Measurements from ENCODE around the gene FXYD3.

FXYD3 gene

GRCh38 chr19:35079826-35080225 is 35.8 kb upstream of the FXYD3 start:
- TF ChIP-seq CTCF (IDR thresholded peaks at IDR 0.05; ENCODE audit: poor library complexity, severe bottlenecking), result no peak
- Histone ChIP-seq H3K27me3 (ENCODE audit: insufficient read depth, poor library complexity, severe bottlenecking) (no peaks in the 10 kb centered on the region), H3K4me1 (ENCODE audit: insufficient read depth, poor library complexity, severe bottlenecking) (no peaks in the 10 kb centered on the region), H3K36me3 (ENCODE audit: low read depth) (no peaks in the 10 kb centered on the region), H3K4me3 (ENCODE audit: severe bottlenecking) (no peak overlapping the region), H3K9me3 (ENCODE audit: severe bottlenecking) (no peaks in the 10 kb centered on the region), H3K27ac (ENCODE audit: poor library complexity, severe bottlenecking) (no peak overlapping the region)
- DNase-seq (ENCODE audit: low spot score), result no peak
- ATAC-seq (ENCODE audit: low read depth), result no peak

- Histone ChIP-seq H3K9me3 (ENCODE audit: severe bottlenecking) (no peaks in the 10 kb centered on the region), H3K27me3 (ENCODE audit: insufficient read depth, poor library complexity, severe bottlenecking) (no peaks in the 10 kb centered on the region), H3K36me3 (ENCODE audit: low read depth) (no peaks in the 10 kb centered on the region), H3K4me1 (ENCODE audit: insufficient read depth, poor library complexity, severe bottlenecking) (no peaks in the 10 kb centered on the region), H3K4me3 (ENCODE audit: severe bottlenecking) (no peak overlapping the region), H3K27ac (ENCODE audit: poor library complexity, severe bottlenecking) (no peak overlapping the region)
- DNase-seq (ENCODE audit: low spot score) (no peak), ATAC-seq (ENCODE audit: low read depth) (no peak)
- TF ChIP-seq CTCF (IDR thresholded peaks at IDR 0.05; ENCODE audit: poor library complexity, severe bottlenecking), result no peak
Observed at GRCh38 chr19:35080613-35081170, 34.9 kb upstream of the FXYD3 start.

- Histone ChIP-seq H3K36me3 (ENCODE audit: low read depth) (no peaks in the 10 kb centered on the region), H3K9me3 (ENCODE audit: severe bottlenecking) (no peaks in the 10 kb centered on the region), H3K4me1 (ENCODE audit: insufficient read depth, poor library complexity, severe bottlenecking) (no peaks in the 10 kb centered on the region), H3K27ac (ENCODE audit: poor library complexity, severe bottlenecking) (no peak overlapping the region), H3K4me3 (ENCODE audit: severe bottlenecking) (no peak overlapping the region), H3K27me3 (ENCODE audit: insufficient read depth, poor library complexity, severe bottlenecking) (no peaks in the 10 kb centered on the region)
- DNase-seq (ENCODE audit: low spot score), result no peak
- TF ChIP-seq CTCF (IDR thresholded peaks at IDR 0.05; ENCODE audit: poor library complexity, severe bottlenecking), result no peak
- no peak for ATAC-seq (ENCODE audit: low read depth)
Observed at GRCh38 chr19:35081201-35081600, 34.4 kb upstream of the FXYD3 start.

GRCh38 chr19:35083691-35084508 is 31.7 kb upstream of the FXYD3 start:
- no peak for DNase-seq (ENCODE audit: low spot score)
- no peaks in the 10 kb centered on the region for H3K9me3 ChIP-seq (ENCODE audit: severe bottlenecking)
- no peak for ATAC-seq (ENCODE audit: low read depth)
- no peaks in the 10 kb centered on the region for H3K36me3 ChIP-seq (ENCODE audit: low read depth)
- no peak overlapping the region for H3K27ac ChIP-seq (ENCODE audit: poor library complexity, severe bottlenecking)
- TF ChIP-seq CTCF (IDR thresholded peaks at IDR 0.05; ENCODE audit: poor library complexity, severe bottlenecking), result no peak
- H3K4me3 ChIP-seq (ENCODE audit: severe bottlenecking), result no peak overlapping the region
- no peaks in the 10 kb centered on the region for H3K27me3 ChIP-seq (ENCODE audit: insufficient read depth, poor library complexity, severe bottlenecking)
- no peaks in the 10 kb centered on the region for H3K4me1 ChIP-seq (ENCODE audit: insufficient read depth, poor library complexity, severe bottlenecking)

GRCh38 chr19:35084509-35084762 is 31.2 kb upstream of the FXYD3 start:
- no peak for TF ChIP-seq CTCF (IDR thresholded peaks at IDR 0.05; ENCODE audit: poor library complexity, severe bottlenecking)
- Histone ChIP-seq H3K27ac (ENCODE audit: poor library complexity, severe bottlenecking) (no peak overlapping the region), H3K36me3 (ENCODE audit: low read depth) (no peaks in the 10 kb centered on the region), H3K4me1 (ENCODE audit: insufficient read depth, poor library complexity, severe bottlenecking) (no peaks in the 10 kb centered on the region), H3K27me3 (ENCODE audit: insufficient read depth, poor library complexity, severe bottlenecking) (no peaks in the 10 kb centered on the region), H3K4me3 (ENCODE audit: severe bottlenecking) (no peak overlapping the region), H3K9me3 (ENCODE audit: severe bottlenecking) (no peaks in the 10 kb centered on the region)
- no peak for DNase-seq (ENCODE audit: low spot score)
- no peak for ATAC-seq (ENCODE audit: low read depth)

Measured in RWPE2 (cell line).